Melanocyte of skin (primary cell): ENCODE measurements around the gene PSMD9. TPM values are rescaled to one million over a fixed set of nuclear protein-coding genes. Genes with fewer than 3 reads are reported as not detected.

ENCODE experiments used
- small RNA-seq, 2 donors: library from RNA; depleted of rRNA; stranded (forward); fragments of <200 nt; gene quantifications; one replicate each; pipeline ENCODE3, GENCODE V24; 2012
- total RNA-seq, 2 donors: library from RNA; depleted of rRNA; stranded (reverse); fragments of >200 nt; gene quantifications; 2 replicates each; pipeline ENCODE4 v1.2.3, GENCODE V29; 2012

Gene PSMD9
- 10 to 100 TPM; 45.8 to 62.9 TPM for total RNA-seq

GRCh38 chr12:121888478-121889273, at the start of gene PSMD9:
Gene PSMD9 (plus strand): TSS chr12:121888790. CDS start chr12:121888857, 67 bp downstream.

GRCh38 chr12:121858662-121859572, 29.7 kb upstream of the PSMD9 start, which contains the start of gene HPD:
Gene HPD (minus strand): TSS chr12:121858859. CDS start chr12:121858823, 36 bp downstream.

GRCh38 chr12:121917950-121918678, 29.5 kb downstream of the PSMD9 start, which contains the start of gene CFAP251:
Gene CFAP251 (plus strand): TSS chr12:121918592. CDS start chr12:121921306, 2,714 bp downstream.

Small RNA genes within 50 kb of the gene (small RNA-seq; reads per million reads assigned to genes)
- gene AC069503.3 (0 reads per million in 2 donors), gene RF00017 (0 reads per million in 2 donors), gene RNU7-170P (0 reads per million in 2 donors)

Other genes with a start within 250 kb of the PSMD9 start
- gene MORN3, start 219.1 kb upstream of the PSMD9 start, total RNA-seq: not detected
- 10 to 100 TPM in 1 of 2 donors, 1 to 10 TPM in 1; 5.2 to 12.3 TPM for gene TMEM120B, start 176.0 kb upstream of the PSMD9 start, total RNA-seq
- gene RHOF, start 95.1 kb upstream of the PSMD9 start, total RNA-seq: 1 to 10 TPM; 6.5 to 7.7 TPM
- gene SETD1B, start 84.8 kb upstream of the PSMD9 start, total RNA-seq: 1 to 10 TPM; 2.8 to 4.0 TPM
- gene HPD, start 29.9 kb upstream of the PSMD9 start, total RNA-seq: not detected
- gene CFAP251, start 29.8 kb downstream of the PSMD9 start, total RNA-seq: 1 to 10 TPM; 2.0 to 2.8 TPM
- gene BCL7A, start 133.1 kb downstream of the PSMD9 start, total RNA-seq: 10 to 100 TPM; 10.3 to 10.7 TPM
- gene MLXIP, start 190.0 kb downstream of the PSMD9 start, total RNA-seq: 10 to 100 TPM; 18.6 to 25.3 TPM